Measurements from ENCODE around the gene ZNF32. TPM values are rescaled to one million over a fixed set of nuclear protein-coding genes. Genes with fewer than 3 reads are reported as not detected.
A peak's percentile ranks its signal among the peaks of the same experiment; 100 is the strongest.

Gene ZNF32, protein sequence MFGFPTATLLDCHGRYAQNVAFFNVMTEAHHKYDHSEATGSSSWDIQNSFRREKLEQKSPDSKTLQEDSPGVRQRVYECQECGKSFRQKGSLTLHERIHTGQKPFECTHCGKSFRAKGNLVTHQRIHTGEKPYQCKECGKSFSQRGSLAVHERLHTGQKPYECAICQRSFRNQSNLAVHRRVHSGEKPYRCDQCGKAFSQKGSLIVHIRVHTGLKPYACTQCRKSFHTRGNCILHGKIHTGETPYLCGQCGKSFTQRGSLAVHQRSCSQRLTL
- total RNA-seq = 10 to 100 TPM; 12.5 to 13.7 TPM

DNA sequence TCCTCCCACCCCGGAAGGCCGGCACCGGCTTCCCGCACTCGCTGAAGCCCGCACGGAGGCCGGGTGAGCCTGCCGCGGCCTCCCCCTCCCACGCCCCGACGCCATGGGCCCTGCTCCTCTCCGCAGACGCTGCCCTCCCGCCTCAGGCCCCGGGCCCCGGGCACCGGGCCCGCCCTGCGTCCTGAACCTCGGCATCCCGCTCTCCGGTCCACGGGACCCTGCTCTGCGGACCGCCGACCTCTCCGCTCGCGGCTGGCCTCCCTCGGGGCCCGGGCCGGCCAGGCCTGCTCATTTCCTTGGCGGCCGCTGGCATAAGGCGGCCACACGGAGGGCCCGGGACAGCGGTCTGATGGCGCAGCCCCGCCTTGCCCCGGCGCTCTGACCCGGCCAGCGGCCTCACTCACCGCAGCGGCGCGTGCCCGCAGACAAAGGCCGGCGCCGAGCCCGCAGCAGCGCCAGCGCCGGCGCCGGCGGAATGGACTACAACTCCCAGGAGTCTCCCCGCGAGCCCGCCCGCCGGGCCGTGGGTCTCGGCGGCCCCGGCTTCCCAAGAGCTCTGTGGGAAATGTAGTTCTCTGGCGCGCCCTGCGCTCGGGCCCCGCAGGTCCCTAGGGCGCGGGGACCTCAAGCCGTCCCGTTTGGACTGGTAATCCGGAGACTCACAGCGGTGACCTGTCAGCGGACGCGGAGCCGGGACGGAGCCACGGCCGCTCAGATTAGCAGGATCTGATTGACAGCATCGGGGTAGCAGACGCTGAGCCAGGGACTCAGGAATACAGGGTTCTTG lies at the start of gene ZNF32:
TSS of gene ZNF32 (minus strand) at position 484 of the 787 bp plus-strand sequence. CDS start 2,748 bp downstream, outside the sequence.
- peaks cover 5% of the 10 kb centered on the region for H3K27me3 Mint-ChIP-seq
- ATAC-seq = peak; percentile 98
- ChIA-PET CTCF (interaction anchor here (0.8 to 1.9 kb wide), 3 partner anchors 36 to 356 kb away, joined by 3 to 4 read pairs (median 4); no protein-coding TSS in a partner anchor), POLR2A (interaction anchor here (0.6 to 1.1 kb wide), 5 partner anchors 38 to 75 kb away, joined by 3 to 4 read pairs (median 3); no protein-coding TSS in a partner anchor)
- peaks cover 44% of the 10 kb centered on the region for H3K36me3 Mint-ChIP-seq (ENCODE audit: low read depth)
- intact Hi-C loops (cut with micrococcal nuclease) = no loop called here
- peaks cover 29% of the 10 kb centered on the region for H3K9me3 Mint-ChIP-seq
- H3K27ac Mint-ChIP-seq = peak within 1 kb of the TSS; percentile 92
- H3K4me3 Mint-ChIP-seq = peak within 1 kb of the TSS; percentile 82
- peaks cover 18% of the 10 kb centered on the region for H3K4me1 Mint-ChIP-seq (ENCODE audit: low read depth)
- peak; percentile 86 for DNase-seq
- TF ChIP-seq, protein P1, sequence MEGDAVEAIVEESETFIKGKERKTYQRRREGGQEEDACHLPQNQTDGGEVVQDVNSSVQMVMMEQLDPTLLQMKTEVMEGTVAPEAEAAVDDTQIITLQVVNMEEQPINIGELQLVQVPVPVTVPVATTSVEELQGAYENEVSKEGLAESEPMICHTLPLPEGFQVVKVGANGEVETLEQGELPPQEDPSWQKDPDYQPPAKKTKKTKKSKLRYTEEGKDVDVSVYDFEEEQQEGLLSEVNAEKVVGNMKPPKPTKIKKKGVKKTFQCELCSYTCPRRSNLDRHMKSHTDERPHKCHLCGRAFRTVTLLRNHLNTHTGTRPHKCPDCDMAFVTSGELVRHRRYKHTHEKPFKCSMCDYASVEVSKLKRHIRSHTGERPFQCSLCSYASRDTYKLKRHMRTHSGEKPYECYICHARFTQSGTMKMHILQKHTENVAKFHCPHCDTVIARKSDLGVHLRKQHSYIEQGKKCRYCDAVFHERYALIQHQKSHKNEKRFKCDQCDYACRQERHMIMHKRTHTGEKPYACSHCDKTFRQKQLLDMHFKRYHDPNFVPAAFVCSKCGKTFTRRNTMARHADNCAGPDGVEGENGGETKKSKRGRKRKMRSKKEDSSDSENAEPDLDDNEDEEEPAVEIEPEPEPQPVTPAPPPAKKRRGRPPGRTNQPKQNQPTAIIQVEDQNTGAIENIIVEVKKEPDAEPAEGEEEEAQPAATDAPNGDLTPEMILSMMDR (IDR thresholded peaks at IDR 0.05) = no peak

DNA sequence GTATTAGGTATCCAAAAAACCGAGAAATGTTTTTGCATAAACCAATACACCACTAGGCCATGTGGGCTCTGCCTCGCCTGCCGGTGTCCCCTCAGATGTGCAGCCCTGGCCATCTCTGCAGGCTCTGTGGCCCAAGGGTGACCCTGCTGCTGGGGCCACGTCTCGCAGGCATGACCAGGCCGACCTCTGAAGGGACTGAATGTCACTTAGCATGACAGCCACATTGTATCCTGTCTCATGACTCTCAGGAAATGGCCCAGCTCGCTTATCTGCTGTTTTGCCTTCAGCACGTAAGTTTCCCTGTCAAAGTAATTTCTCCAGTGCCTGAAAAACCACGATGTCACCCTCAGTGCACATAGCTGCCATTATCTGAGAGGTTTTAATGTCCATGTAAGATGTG lies 49.5 kb upstream of the ZNF32 start:
- Mint-ChIP-seq H3K9me3 (no peaks in the 10 kb centered on the region), H3K4me3 (no peak overlapping the region), H3K27ac (no peak overlapping the region), H3K27me3 (peaks cover 1% of the 10 kb centered on the region), H3K36me3 (ENCODE audit: low read depth) (no peaks in the 10 kb centered on the region), H3K4me1 (ENCODE audit: low read depth) (no peaks in the 10 kb centered on the region)
- POLR2A ChIA-PET = no interaction called here
- CTCF ChIA-PET = interaction anchor here (1.1 kb wide), 1 partner anchor 27 kb away, joined by 3 read pairs; no protein-coding TSS in a partner anchor
- ATAC-seq (no peak), DNase-seq (no peak)
- TF ChIP-seq, protein P1 (IDR thresholded peaks at IDR 0.05) = no peak
- intact Hi-C loops (cut with micrococcal nuclease) = loop anchor here (10.0 kb wide), 1 partner anchor 337 kb away; no protein-coding TSS in a partner anchor

DNA sequence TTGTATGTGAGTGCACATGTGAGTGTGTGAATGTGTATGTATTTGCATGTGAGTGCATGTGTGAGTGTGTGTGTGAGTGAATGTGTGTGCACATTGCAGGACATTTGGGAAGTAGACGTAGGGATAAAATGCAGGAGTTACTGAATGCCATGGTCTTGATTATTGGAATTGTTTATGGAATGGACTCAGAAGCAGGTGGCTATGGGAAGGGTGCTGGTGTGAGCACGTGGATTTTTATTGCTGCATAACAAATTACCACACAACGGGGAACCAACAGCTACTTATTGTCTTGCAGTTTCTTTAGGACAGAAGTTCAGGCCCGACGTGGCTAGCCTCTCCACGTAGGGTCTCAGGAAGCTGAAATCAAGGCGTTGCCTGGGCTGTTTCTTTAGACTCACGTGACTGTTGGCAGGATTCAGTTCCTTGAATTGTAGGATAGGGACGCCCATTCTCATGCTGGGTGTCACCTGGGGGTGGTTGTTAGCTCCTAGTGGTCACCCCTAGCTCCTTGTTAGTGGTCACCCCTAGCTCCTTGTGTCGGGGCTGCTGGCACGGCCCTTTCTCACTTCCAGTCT lies 48.3 kb upstream of the ZNF32 start:
- H3K27ac Mint-ChIP-seq = no peak overlapping the region
- TF ChIP-seq, protein P1 (IDR thresholded peaks at IDR 0.05) = no peak
- ChIA-PET CTCF (interaction anchor here (1.3 kb wide), 1 partner anchor 14 kb away, joined by 3 read pairs; no protein-coding TSS in a partner anchor), POLR2A (no interaction called here)
- intact Hi-C loops (cut with micrococcal nuclease) = loop anchor here (10.0 kb wide), 1 partner anchor 338 kb away; no protein-coding TSS in a partner anchor
- H3K4me3 Mint-ChIP-seq = no peak overlapping the region
- no peak for DNase-seq
- peaks cover 1% of the 10 kb centered on the region for H3K27me3 Mint-ChIP-seq
- H3K9me3 Mint-ChIP-seq = no peaks in the 10 kb centered on the region
- ATAC-seq = no peak
- no peaks in the 10 kb centered on the region for H3K36me3 Mint-ChIP-seq (ENCODE audit: low read depth)
- H3K4me1 Mint-ChIP-seq (ENCODE audit: low read depth) = no peaks in the 10 kb centered on the region

DNA sequence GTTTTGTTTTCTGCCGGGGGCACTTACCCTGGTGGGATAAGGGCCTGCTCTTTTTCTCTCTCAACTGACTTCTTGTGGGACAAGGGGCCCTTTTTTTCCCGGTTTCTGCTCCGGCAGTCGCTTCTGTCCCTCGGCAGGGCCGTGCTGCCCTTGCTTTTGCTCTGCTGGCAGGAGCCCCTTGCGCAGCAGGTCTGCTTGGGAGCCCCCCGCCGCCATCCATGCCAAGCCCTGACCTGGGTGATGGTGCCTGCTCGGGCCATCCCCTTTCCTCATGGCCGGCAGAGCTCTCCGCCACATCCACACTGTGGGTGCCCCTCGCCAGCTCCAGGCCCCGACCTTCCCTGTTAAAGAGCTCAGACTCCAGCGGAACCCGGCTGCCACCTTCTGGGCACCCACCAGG lies 47.0 kb upstream of the ZNF32 start:
- POLR2A ChIA-PET = interaction anchor here (0.5 kb wide), 1 partner anchor 105 kb away, joined by 3 read pairs; no protein-coding TSS in a partner anchor
- H3K9me3 Mint-ChIP-seq = no peaks in the 10 kb centered on the region
- CTCF ChIA-PET = no interaction called here
- no peaks in the 10 kb centered on the region for H3K4me1 Mint-ChIP-seq (ENCODE audit: low read depth)
- peaks cover 9% of the 10 kb centered on the region for H3K27me3 Mint-ChIP-seq
- TF ChIP-seq, protein P1 (IDR thresholded peaks at IDR 0.05) = no peak
- intact Hi-C loops (cut with micrococcal nuclease) = loop anchor here (10.0 kb wide), 1 partner anchor 339 kb away; no protein-coding TSS in a partner anchor
- H3K36me3 Mint-ChIP-seq (ENCODE audit: low read depth) = no peaks in the 10 kb centered on the region
- ATAC-seq = no peak
- no peak overlapping the region for H3K27ac Mint-ChIP-seq
- no peak for DNase-seq
- no peak overlapping the region for H3K4me3 Mint-ChIP-seq
